A673 (cell line): Measurements from ENCODE around the gene ADAT3. TPM values are rescaled to one million over a fixed set of nuclear protein-coding genes. Genes with fewer than 3 reads are reported as not detected.
"Not testable (repeated sequence)": the region's sequence is repeated elsewhere in the genome, so short reads cannot be mapped to it uniquely, and the experiment has no call there.

Experiments used
- BruUV-seq: library from RNA; stranded (reverse); fragments of 400-500 nt; replicated peaks from 2 replicates; lab custom pipeline; 2021; lab: Mats Ljungman, UMichigan
- CTCF ChIA-PET: fragments of 300-600 bp; sonication (Branson Sonifier 250); formaldehyde crosslinking; loops from one replicate; lab custom pipeline; 2022; ENCODE audit warnings: antibody characterized with exemption; lab: Charles Lee
- POLR2A ChIA-PET: fragments of 300-600 bp; sonication (Branson Sonifier 250); formaldehyde crosslinking; loops from one replicate; lab custom pipeline; 2022; ENCODE audit warnings: antibody characterized with exemption; ENCODE audit not compliant: low non-redundant PET; lab: Charles Lee
- DNase-seq: peaks from one replicate; pipeline ENCODE4 v3.0.0-alpha.2; 2015; ENCODE audit warnings: low spot score
- H3K27ac ChIP-seq: fragments of 200-600 bp; sonication (generic); 2 replicates; pipeline ENCODE4 v1.5.1; 2016; ENCODE audit warnings: mixed run types, low read depth, mild to moderate bottlenecking, mixed read lengths, antibody characterized with exemption, low read length; ENCODE audit not compliant: poor library complexity, severe bottlenecking
- H3K27me3 ChIP-seq: fragments of 200-600 bp; sonication (generic); replicated peaks from 2 replicates; pipeline ENCODE4 v1.6.1; 2017; ENCODE audit warnings: mixed run types, low read depth, mild to moderate bottlenecking, mixed read lengths, antibody characterized with exemption, low read length; ENCODE audit not compliant: insufficient read depth, poor library complexity
- H3K36me3 ChIP-seq: fragments of 200-600 bp; sonication (generic); 2 replicates; pipeline ENCODE4 v1.6.1; 2016; ENCODE audit warnings: mixed run types, mild to moderate bottlenecking, mixed read lengths, antibody characterized with exemption, low read length; ENCODE audit not compliant: insufficient read depth, poor library complexity, severe bottlenecking
- H3K4me1 ChIP-seq: fragments of 200-600 bp; sonication (generic); 2 replicates; pipeline ENCODE4 v1.6.1; 2017; ENCODE audit warnings: mixed run types, mild to moderate bottlenecking, mixed read lengths, antibody characterized with exemption, low read length; ENCODE audit not compliant: insufficient read depth, poor library complexity, severe bottlenecking
- H3K4me3 ChIP-seq: fragments of 200-600 bp; sonication (generic); 2 replicates; pipeline ENCODE4 v1.5.1; 2016; ENCODE audit warnings: low read depth, mixed run types, mild to moderate bottlenecking, mixed read lengths, low read length; ENCODE audit not compliant: poor library complexity, severe bottlenecking
- H3K9me3 ChIP-seq: fragments of 200-600 bp; sonication (generic); 2 replicates; pipeline ENCODE4 v1.6.1; 2016; ENCODE audit warnings: mixed run types, low read depth, mild to moderate bottlenecking, mixed read lengths, antibody characterized with exemption, low read length; ENCODE audit not compliant: poor library complexity, severe bottlenecking
- EZH2 ChIP-seq: fragments of 200-600 bp; sonication (generic); IDR thresholded peaks from 2 replicates; pipeline ENCODE4 v1.6.1; 2017; ENCODE audit warnings: borderline replicate concordance, low read depth, mild to moderate bottlenecking, mixed read lengths, antibody characterized with exemption, low read length; ENCODE audit not compliant: poor library complexity, severe bottlenecking
- intact Hi-C: fragments of 100-400 bp; cut with micrococcal nuclease; formaldehyde crosslinking; loops from one replicate; pipeline ENCODE4 v1.10.0; 2022; ENCODE audit not compliant: unreplicated experiment
- total RNA-seq: library from RNA; stranded (reverse); gene quantifications from 2 replicates; pipeline ENCODE4 v1.2.3, GENCODE V29; 2021
- TF ChIP-seq, protein P1 (sequence below): fragments of 300-800, 200-600 bp; sonication (generic); conservative IDR thresholded peaks from 2 replicates; pipeline ENCODE4 v1.5.1; 2017; ENCODE audit warnings: low read depth, mild to moderate bottlenecking, antibody characterized with exemption, low read length, moderate library complexity, mixed read lengths

The ADAT3 gene
- total RNA-seq, 1 experiment from 2014 or later = 18.0 TPM

DNA sequence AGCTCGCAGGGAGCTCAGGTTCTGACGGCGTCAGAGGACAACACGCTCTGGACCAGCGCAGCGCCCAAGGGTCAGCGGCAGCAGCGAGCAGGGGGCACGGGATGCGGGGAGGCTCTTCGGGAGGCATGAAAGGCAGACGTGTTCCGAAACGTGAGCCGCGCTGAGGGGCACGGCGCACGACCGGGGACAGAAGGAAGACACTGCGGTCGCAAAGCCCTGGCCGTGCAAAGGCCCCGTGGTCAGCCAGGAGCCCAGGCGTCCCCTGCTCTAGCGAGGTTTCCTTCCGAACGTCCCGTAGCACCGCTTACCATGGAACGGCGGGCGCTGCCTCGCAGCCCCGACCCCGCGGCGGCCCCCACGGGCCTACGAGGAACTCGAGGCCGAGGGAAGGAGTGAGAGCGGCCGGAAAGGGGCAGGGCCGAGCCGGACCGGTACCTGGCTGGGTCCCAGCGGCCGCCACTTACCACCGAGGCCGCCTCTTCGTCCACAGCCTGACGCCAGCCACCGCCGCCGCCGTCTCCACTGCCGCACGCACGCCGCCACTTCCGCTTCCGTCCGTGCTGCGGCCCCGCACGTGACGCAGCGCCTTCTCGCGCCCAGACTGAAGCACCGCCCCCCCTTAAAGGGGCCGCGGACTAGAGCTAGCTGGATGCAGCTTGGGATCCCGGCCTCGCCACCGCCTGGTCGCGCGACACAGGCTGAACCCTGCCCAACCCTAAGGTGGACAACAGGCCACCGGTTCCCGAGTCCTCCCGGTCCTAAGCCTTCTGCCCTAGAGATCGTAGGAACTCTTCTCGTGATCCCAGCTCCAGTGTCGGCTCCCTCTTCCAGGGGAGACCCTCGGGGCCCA is 29.3 kb upstream of the ADAT3 start:
- DNase-seq = peak; percentile 96
- H3K27ac ChIP-seq = peak overlapping the region; percentile 93
- intact Hi-C loops = no loop called here
- POLR2A ChIA-PET = no interaction called here
- no peak for TF ChIP-seq EZH2
- TF ChIP-seq, protein P1, sequence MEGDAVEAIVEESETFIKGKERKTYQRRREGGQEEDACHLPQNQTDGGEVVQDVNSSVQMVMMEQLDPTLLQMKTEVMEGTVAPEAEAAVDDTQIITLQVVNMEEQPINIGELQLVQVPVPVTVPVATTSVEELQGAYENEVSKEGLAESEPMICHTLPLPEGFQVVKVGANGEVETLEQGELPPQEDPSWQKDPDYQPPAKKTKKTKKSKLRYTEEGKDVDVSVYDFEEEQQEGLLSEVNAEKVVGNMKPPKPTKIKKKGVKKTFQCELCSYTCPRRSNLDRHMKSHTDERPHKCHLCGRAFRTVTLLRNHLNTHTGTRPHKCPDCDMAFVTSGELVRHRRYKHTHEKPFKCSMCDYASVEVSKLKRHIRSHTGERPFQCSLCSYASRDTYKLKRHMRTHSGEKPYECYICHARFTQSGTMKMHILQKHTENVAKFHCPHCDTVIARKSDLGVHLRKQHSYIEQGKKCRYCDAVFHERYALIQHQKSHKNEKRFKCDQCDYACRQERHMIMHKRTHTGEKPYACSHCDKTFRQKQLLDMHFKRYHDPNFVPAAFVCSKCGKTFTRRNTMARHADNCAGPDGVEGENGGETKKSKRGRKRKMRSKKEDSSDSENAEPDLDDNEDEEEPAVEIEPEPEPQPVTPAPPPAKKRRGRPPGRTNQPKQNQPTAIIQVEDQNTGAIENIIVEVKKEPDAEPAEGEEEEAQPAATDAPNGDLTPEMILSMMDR = no peak
- peaks cover 8% of the 10 kb centered on the region for H3K36me3 ChIP-seq
- H3K9me3 ChIP-seq = no peaks in the 10 kb centered on the region
- no peaks in the 10 kb centered on the region for H3K27me3 ChIP-seq
- BruUV-seq = TSS peak; percentile 66
- CTCF ChIA-PET = interaction anchor here (0.5 kb wide), 1 partner anchor 53 kb away, joined by 3 read pairs; no protein-coding TSS in a partner anchor
- peaks cover 24% of the 10 kb centered on the region for H3K4me1 ChIP-seq
- peak overlapping the region; percentile 87 for H3K4me3 ChIP-seq

DNA sequence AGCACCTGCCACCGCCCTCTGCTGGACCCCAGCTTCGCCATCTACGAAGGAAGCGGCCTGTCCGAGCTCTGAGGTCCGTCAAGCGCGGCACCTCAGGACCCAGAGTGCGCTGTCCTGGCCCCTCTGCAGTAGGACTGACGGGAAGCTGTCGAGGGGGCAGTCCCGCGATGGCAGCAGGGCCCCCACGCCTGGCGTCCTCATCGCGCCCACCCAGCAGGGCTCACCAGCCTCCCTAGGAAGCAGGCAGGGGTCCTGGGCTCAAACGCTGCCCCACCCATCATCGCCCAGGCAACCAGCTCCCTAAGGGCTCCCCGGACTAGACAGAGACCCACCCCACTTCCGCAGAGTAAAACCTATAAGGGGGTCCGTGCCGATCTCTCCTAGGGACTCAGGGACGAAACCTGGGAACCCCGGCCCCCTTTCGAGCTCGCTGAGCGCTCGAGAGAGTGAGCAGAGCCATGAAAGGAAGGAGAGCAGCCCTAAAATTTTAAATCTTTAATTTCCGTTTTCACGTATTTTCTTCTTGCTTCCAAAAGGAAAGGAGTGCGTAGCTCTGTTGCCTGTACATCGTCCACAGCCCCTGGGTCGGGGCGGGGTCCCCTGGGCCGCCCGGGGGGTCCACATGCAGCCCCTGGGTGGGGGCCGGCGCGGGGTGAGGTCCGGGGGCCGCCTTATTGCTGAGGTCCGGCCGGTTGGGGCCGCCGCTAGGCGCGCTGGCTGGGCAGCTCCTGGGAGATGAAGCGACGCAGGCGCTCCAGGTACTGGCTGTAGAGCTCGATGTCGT is 28.5 kb upstream of the ADAT3 start:
- H3K9me3 ChIP-seq, H3K36me3 ChIP-seq, intact Hi-C loops, DNase-seq, BruUV-seq, POLR2A ChIA-PET, H3K27me3 ChIP-seq: not testable (repeated sequence)
- Histone ChIP-seq H3K4me3 (peak overlapping the region; percentile 87), H3K27ac (peak overlapping the region; percentile 93), H3K4me1 (peaks cover 24% of the 10 kb centered on the region)
- CTCF ChIA-PET = interaction anchor here (0.5 kb wide), 1 partner anchor 52 kb away, joined by 3 read pairs; no protein-coding TSS in a partner anchor
- TF ChIP-seq, protein P1 = peak; percentile 33; the same call in 1 of the 2 replicates

DNA sequence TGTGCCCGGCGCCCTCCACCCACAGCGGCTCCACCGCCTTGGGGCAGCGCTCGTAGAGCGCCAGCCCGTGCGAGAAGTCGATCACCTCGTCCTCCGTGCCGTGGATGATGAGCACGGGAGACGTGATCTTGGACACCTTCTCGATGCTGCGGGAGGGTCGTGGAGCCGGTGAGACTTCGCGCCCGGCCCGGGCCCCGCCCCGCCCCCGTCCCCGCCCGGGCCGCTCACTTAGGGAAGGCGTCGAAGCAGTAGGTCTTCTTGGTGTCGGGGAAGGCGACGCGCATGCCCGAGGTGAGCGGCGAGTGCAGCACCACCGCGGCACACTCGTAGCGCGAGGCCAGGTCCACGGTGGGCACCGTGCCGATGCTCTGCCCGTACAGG is 27.9 kb upstream of the ADAT3 start:
- H3K4me3 ChIP-seq, BruUV-seq, H3K27ac ChIP-seq, H3K36me3 ChIP-seq, DNase-seq, CTCF ChIA-PET, H3K9me3 ChIP-seq, H3K27me3 ChIP-seq, POLR2A ChIA-PET, intact Hi-C loops: not testable (repeated sequence)
- peaks cover 24% of the 10 kb centered on the region for H3K4me1 ChIP-seq

DNA sequence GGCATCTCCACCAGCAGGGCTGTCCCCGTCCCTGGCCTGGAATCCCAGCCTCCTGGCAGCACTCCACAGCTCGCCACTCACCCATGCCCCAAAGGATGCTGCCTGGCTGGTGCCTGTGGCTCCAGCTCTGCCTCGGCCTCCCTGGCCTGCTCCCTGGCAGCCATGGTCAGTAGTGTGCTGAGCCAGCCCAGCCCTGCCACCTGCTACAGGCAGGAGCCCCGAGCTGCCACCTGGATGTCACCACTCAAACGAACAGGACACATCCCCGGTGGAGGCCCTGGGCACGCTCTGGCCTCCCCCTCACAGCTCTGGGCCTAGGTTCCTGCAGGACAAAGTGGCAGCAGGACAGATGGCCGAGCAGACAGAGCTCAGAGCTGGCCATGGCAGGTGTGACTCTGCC is 26.6 kb upstream of the ADAT3 start:
- H3K27me3 ChIP-seq, CTCF ChIA-PET, H3K27ac ChIP-seq, H3K4me3 ChIP-seq, BruUV-seq, H3K9me3 ChIP-seq, DNase-seq, H3K36me3 ChIP-seq, POLR2A ChIA-PET, intact Hi-C loops: not testable (repeated sequence)
- peaks cover 23% of the 10 kb centered on the region for H3K4me1 ChIP-seq

DNA sequence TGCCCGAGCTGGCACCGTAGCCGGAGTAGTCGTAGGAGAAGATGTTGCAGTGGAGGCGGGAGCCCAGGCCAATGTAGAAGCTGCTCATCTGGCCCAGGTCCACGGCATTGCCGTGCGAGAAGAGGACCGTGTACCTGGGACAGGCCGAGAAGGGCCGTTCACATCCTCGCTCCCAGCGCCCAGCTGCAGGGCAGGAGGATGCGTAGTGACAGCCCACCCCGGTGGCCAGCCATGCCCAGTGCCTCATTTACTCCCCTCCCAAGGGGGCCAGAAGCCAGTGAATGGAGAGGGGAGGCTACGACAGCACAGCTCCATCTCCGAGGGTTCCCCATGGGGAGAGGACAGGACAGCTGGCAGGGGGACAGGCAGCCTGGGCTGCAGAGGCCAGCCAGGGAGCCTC is 25.2 kb upstream of the ADAT3 start:
- POLR2A ChIA-PET, H3K4me3 ChIP-seq, BruUV-seq, H3K27me3 ChIP-seq, H3K36me3 ChIP-seq, H3K27ac ChIP-seq, H3K9me3 ChIP-seq, CTCF ChIA-PET, intact Hi-C loops, DNase-seq: not testable (repeated sequence)
- peaks cover 12% of the 10 kb centered on the region for H3K4me1 ChIP-seq
